GM19324 (cell line): ENCODE data around the gene DKKL1.

Experiments used
- ATAC-seq: cut with Tn5 transposase; IDR thresholded peaks from one replicate; pipeline ENCODE4 v1.9.1; 2021; ENCODE audit warnings: mild to moderate bottlenecking, moderate library complexity; ENCODE audit not compliant: unreplicated experiment, low FRiP score

DKKL1 gene

GRCh38 chr19:49418511-49418910, 54.8 kb downstream of the DKKL1 start:
- ATAC-seq = no peak

GRCh38 chr19:49419173-49419572, 55.5 kb downstream of the DKKL1 start:
- ATAC-seq = no peak

- no peak for ATAC-seq
Measured at GRCh38 chr19:49420227-49420626, 56.5 kb downstream of the DKKL1 start.

DNA sequence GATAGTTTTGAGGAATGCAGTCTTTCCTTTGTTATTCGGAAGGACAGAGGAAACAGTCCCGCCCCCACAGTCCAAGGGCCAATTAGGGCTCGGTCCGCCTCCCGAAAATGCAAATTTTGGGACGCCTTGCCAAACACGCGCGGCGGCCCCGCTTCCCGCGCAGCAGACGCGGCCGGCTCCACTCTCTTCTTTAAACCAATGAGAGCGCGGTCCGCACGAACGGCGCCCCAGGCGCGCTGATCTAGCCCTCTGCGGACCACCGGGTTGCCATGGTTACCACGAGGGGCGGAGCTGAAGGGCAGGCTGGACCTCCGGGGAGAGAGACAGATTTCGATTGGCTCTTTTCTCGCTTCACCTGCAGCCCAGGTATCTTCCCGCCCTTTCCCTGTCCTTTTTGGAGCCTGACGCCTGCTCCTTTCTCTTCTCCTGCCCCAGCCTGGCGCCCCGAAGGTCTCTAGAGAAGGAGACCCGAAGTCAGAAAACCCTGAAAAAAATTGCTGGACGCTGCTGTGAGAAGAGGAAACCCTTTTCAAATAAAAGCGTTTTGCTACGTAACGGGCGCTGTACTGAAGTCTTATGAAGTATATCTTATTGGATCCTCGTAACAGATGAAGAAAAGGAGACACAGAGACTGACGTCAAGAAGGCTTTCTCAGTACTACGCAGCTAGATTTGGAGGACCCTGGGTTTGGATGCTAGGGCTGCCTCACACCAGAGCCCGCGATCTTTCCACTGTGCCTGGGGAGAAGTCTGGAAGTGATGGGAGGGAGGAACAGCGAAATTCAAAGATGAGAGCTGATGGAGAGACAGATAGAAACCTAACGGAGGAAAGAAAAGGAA, 57.6 kb downstream of the DKKL1 start:
- ATAC-seq = no peak

GRCh38 chr19:49421878-49422202, 58.2 kb downstream of the DKKL1 start:
- ATAC-seq = no peak

DNA sequence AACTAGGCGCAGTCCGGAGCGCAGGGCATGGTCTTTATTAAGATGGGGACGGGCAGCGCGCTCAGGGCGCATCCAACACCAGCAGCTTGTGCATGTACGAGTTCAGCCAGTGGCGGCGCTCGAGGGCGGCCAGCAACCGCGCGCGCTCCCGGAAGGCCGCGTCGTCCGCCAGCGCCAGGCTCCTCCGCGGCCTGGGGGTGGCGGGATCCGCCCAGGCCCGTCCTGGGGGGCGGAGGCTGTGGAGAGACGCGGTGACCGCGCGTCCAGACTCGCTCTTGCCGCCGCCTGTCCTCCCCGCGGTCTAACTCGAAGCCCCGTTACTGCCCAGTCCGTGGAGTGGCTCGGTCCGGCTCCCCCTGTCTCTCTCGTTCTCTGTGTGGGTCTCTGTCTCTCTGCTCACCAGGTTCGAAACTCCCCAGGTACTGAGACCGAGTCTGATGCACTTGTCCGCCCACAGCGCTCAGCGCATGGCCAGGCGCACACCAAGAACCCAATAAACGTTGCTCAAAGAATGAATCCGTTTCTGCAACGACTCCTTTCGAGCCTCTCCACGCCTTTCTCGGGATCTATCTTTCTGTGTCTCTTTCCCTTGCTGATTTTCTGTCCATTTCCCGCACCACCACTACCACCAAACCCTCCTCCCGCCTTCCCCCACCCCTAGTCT, 58.9 kb downstream of the DKKL1 start:
- ATAC-seq = no peak

- ATAC-seq = no peak
Measured at GRCh38 chr19:49423071-49423984, 59.7 kb downstream of the DKKL1 start, which contains the start of gene PTH2. PTH2 (minus strand) TSS chr19:49423441; CDS start chr19:49423339, 102 bp downstream.

- ATAC-seq = no peak
Measured at GRCh38 chr19:49423985-49424303, 60.3 kb downstream of the DKKL1 start.
